ENCODE data around the gene PFKFB4. TPM values are rescaled to one million over a fixed set of nuclear protein-coding genes. Genes with fewer than 3 reads are reported as not detected.

The PFKFB4 gene
- total and polyA plus RNA-seq, 9 of the 15 experiments (the other 6 are each of a cell fraction or from before 2014, with no cell fraction given): 0.92 to 56.3 (median 13.5) TPM

DNA sequence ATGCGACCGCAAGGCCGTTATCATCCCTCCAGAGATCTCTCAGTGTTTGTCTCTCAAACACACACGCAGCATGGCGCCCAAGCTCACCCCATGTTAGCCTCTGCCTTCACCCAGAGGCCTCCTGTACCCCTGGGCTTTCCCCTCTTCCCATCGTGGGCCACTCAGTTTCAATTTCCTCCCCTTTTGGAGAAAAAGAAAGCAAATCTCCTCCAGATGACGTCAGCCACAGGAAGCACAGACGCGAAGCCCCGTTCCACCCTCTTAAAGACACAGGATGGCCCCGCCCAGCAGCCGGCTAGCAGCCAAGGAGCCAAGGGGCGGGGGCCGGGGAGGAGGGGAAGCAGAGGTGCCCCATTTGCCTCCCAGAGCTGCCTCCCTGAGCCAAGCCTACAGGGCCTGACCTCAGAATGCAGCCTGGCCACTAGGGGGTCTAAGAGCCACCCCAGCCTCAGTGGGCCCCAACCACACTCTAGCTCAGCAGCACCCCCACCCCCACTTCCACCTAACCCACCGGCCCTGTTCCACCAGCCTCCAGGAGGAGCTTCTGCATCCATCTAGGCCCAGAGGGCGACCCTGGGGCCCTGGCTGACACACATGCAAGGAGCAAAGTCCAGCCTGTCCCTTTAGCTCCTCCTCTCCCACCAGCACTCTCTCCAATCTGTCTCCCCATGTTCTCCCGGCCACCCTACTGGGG is 83.5 kb downstream of the PFKFB4 start (continued):
- peak in 1 of 2 experiments; percentile 70; a peak in 2 of 4 replicates for TF ChIP-seq HDAC1 (IDR thresholded peaks at IDR 0.05)
- 0 out of 2 replicates have a peak, but pooled peaks have one; percentile 27 for TF ChIP-seq RB1 (IDR thresholded peaks at IDR 0.05; ENCODE audit: low read depth)
- TF ChIP-seq TAF1 (IDR thresholded peaks at IDR 0.05; ENCODE audit: control insufficient read depth, extremely low read depth, insufficient read depth, low read length, severe bottlenecking): peak; percentile 64
- TF ChIP-seq SRSF7 (optimal IDR thresholded peaks at IDR 0.05; ENCODE audit: low read depth, low read length): no peak
- TF ChIP-seq, protein P1, sequence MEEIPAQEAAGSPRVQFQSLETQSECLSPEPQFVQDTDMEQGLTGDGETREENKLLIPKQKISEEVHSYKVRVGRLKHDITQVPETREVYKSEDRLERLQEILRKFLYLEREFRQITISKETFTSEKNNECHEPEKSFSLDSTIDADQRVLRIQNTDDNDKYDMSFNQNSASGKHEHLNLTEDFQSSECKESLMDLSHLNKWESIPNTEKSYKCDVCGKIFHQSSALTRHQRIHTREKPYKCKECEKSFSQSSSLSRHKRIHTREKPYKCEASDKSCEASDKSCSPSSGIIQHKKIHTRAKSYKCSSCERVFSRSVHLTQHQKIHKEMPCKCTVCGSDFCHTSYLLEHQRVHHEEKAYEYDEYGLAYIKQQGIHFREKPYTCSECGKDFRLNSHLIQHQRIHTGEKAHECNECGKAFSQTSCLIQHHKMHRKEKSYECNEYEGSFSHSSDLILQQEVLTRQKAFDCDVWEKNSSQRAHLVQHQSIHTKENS (CRISPR knock-in tag; IDR thresholded peaks at IDR 0.05): no peak
- no peak for TF ChIP-seq MEF2A (IDR thresholded peaks at IDR 0.05; ENCODE audit: control insufficient read depth, low read depth, low read length)
- TF ChIP-seq POLR2AphosphoS5 (IDR thresholded peaks at IDR 0.05; ENCODE audit: control insufficient read depth, insufficient read depth, low read depth, low read length): peak; percentile 43; the same call in 1 of the 2 replicates
- no peak for TF ChIP-seq ZNF217 (CRISPR knock-in tag; IDR thresholded peaks at IDR 0.05)
- no peak for TF ChIP-seq GTF2A2 (tag; IDR thresholded peaks at IDR 0.05)
- TF ChIP-seq, protein P2, sequence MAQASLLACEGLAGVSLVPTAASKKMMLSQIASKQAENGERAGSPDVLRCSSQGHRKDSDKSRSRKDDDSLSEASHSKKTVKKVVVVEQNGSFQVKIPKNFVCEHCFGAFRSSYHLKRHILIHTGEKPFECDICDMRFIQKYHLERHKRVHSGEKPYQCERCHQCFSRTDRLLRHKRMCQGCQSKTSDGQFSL (CRISPR knock-in tag; IDR thresholded peaks at IDR 0.05): no peak
- TF ChIP-seq, protein P2 (tag; IDR thresholded peaks at IDR 0.05): no peak
- peak; percentile 54; the same call in 1 of the 2 replicates for TF ChIP-seq MTA3 (IDR thresholded peaks at IDR 0.05; ENCODE audit: borderline replicate concordance)
- TF ChIP-seq ILK (tag; IDR thresholded peaks at IDR 0.05; ENCODE audit: borderline replicate concordance, low read depth): no peak
- TF ChIP-seq CBFB (CRISPR knock-in tag; IDR thresholded peaks at IDR 0.05): no peak
- no peak for TF ChIP-seq ZNF253 (CRISPR knock-in tag; conservative IDR thresholded peaks at IDR 0.05)
- no peak for TF ChIP-seq EZH2 (IDR thresholded peaks at IDR 0.05; ENCODE audit: borderline replicate concordance, low read depth, low read length)
- no peak for TF ChIP-seq ZNF764 (CRISPR knock-in tag; IDR thresholded peaks at IDR 0.05; ENCODE audit: low read depth)
- TF ChIP-seq, protein P3, sequence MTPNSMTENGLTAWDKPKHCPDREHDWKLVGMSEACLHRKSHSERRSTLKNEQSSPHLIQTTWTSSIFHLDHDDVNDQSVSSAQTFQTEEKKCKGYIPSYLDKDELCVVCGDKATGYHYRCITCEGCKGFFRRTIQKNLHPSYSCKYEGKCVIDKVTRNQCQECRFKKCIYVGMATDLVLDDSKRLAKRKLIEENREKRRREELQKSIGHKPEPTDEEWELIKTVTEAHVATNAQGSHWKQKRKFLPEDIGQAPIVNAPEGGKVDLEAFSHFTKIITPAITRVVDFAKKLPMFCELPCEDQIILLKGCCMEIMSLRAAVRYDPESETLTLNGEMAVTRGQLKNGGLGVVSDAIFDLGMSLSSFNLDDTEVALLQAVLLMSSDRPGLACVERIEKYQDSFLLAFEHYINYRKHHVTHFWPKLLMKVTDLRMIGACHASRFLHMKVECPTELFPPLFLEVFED (CRISPR knock-in tag; conservative IDR thresholded peaks at IDR 0.05): no peak
- no peak for TF ChIP-seq ZNF76 (CRISPR knock-in tag; IDR thresholded peaks at IDR 0.05; ENCODE audit: borderline replicate concordance)
- no peak for TF ChIP-seq STAT5B (CRISPR knock-in tag; IDR thresholded peaks at IDR 0.05)
- TF ChIP-seq NFIX (CRISPR knock-in tag; IDR thresholded peaks at IDR 0.05; ENCODE audit: low read depth): no peak
- no peak for TF ChIP-seq GATAD2B (IDR thresholded peaks at IDR 0.05; ENCODE audit: borderline replicate concordance)
- TF ChIP-seq MAFK (IDR thresholded peaks at IDR 0.05; ENCODE audit: low read length): no peak
- TF ChIP-seq ADNP (tag; IDR thresholded peaks at IDR 0.05): no peak
- no peak for TF ChIP-seq NELFE (IDR thresholded peaks at IDR 0.05; ENCODE audit: insufficient read depth, insufficient read length)
- no peak for TF ChIP-seq CHD2 (IDR thresholded peaks at IDR 0.05; ENCODE audit: low read depth, low read length)
- no peak for TF ChIP-seq PHB (CRISPR knock-in tag; IDR thresholded peaks at IDR 0.05)
- TF ChIP-seq CBFA2T3 (IDR thresholded peaks at IDR 0.05): peak; percentile 23

All from K562 (cell line).